Adrenal gland (tissue), 12 donors: ENCODE results near the gene U2SURP. TPM values are rescaled to one million over a fixed set of nuclear protein-coding genes. Genes with fewer than 3 reads are reported as not detected.

Experiments
- DNase-seq, 7 donors: peaks; one replicate each; pipeline ENCODE4 v3.0.0-alpha.2; 2019 to 2020
- H3K27ac ChIP-seq, 5 donors: fragments of 200-600 bp; sonication (generic) in 4 of 5; 1 replicate in 3 of 5; 2 replicates in 2 of 5; pipeline versions ENCODE4 v1.5.1 to v1.8.0; 2016 to 2020; ENCODE audit warnings: mild to moderate bottlenecking in 1 of 5
- H3K27me3 ChIP-seq: fragments of 200-600 bp; 2 replicates; pipeline ENCODE4 v1.8.0; 2021
- H3K36me3 ChIP-seq, 2 donors: fragments of 200-600 bp; replicated peaks in 1 of 2; 1 replicate in 1 of 2; 2 replicates in 1 of 2; pipeline versions ENCODE4 v1.5.1 to v1.8.0; 2018 to 2022
- H3K4me1 ChIP-seq, 2 donors: fragments of 200-600 bp; replicated peaks in 1 of 2; 1 replicate in 1 of 2; 2 replicates in 1 of 2; pipeline versions ENCODE4 v1.5.1 to v1.8.0; 2018 to 2021
- H3K4me3 ChIP-seq, 4 donors: fragments of 200-600 bp; sonication (generic) in 3 of 4; one replicate each; pipeline ENCODE4 v1.5.1; 2016 to 2018
- H3K9me3 ChIP-seq, 3 donors: fragments of 200-600 bp; sonication (generic) in 1 of 3; replicated peaks in 1 of 3; 1 replicate in 2 of 3; 2 replicates in 1 of 3; pipeline versions ENCODE4 v1.5.1 to v1.8.0; 2016 to 2021
- POLR2A ChIP-seq, 2 donors: fragments of 450-650 bp; IDR thresholded peaks; one replicate each; pipeline ENCODE4 v1.6.1; 2017; ENCODE audit warnings: antibody characterized with exemption in 2 of 2, mild to moderate bottlenecking in 2 of 2, moderate library complexity in 1 of 2
- WGBS, 4 donors: extraction: QIAGEN DNeasy Blood & Tissue Kit in 2 of 4; methylation state at CpG; one replicate each; pipeline versions ENCODE4 v1.1.5 to v1.1.7; 2013 to 2017; 5-methylcytosine and 5-hydroxymethylcytosine counted together
- intact Hi-C, 2 donors: fragments of 100-400 bp; cut with DNase I; formaldehyde crosslinking; loops; one replicate each; pipeline versions ENCODE4 v1.14.1 to v1.15.0; 2022 to 2023
- polyA plus RNA-seq, 3 donors: library from polyadenylated mRNA; stranded (reverse); fragments of 200-250 nt in 2 of 3; fragments of 350-450 nt in 1 of 3; fragmentation: Illumina TruSeq in 1 of 3; extraction: RNeasy Lipid Tissue Mini Kit (QIAGEN cat#74804) in 1 of 3; gene quantifications; one replicate each; pipeline ENCODE4 v1.2.3, GENCODE V29; 2013 to 2014
- total RNA-seq, 9 donors: library from RNA; depleted of rRNA in 4 of 9; stranded (reverse); fragments of >200 nt in 4 of 9; fragments of 120-200 nt in 1 of 9; fragmentation: NEBNext Ultra II Directional in 1 of 9; extraction: Animal tissue kit (Norgen Biotek cat#: 25700) in 1 of 9; gene quantifications; one replicate each; pipeline versions ENCODE4 v1.1.0 to v1.2.4, GENCODE V29; 2013 to 2023
- TF ChIP-seq, protein P1 (sequence below), 6 experiments: fragments of 450-650 bp in 4 of 6; fragments of 200-600 bp in 2 of 6; sonication (generic) in 1 of 6; IDR thresholded peaks; 1 replicate in 5 of 6; 2 replicates in 1 of 6; pipeline versions ENCODE4 v1.5.1 to v1.8.0; 2016 to 2021; ENCODE audit warnings: antibody characterized with exemption in 6 of 6, mild to moderate bottlenecking in 2 of 6, moderate library complexity in 1 of 6
- donor health status: healthy with polysubstance abuse.
- donor health status: Bipolar disorder and iron deficiency.
- donor health status: DM: yes; HTN: yes; CAD: no.
- donor health status: DM: no; HTN: no; CAD: no.
- donor health status: DM: no; HTN: no; CAD: no.
- donor health status: DM: yes; HTN: yes; CAD: no.

U2SURP gene
- total and polyA plus RNA-seq, 12 donors: 18.6 to 113 (median 56.4) TPM

DNA sequence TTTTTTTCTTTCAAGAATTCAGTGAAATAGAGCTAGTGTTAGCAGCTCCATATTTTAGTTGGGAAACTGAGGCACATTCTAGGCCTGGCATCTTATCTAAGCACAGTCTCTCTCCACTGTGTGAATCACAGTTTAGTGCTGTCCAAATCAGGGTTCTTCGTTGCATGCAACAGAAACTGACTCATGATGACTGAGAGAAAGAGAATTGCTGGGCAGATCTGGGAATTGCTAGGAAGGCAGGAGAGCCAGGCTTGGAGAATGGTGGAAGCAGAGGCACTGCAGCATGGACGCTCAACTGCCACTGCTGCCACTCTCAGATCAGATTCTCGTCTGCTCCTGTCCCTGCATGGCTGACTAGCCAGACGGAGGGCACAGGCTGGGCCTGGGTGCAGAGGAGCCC lies 77.5 kb downstream of the U2SURP start:
- no peaks in the 10 kb centered on the region for H3K9me3 ChIP-seq
- WGBS, 4 donors: 74 to 84% (median 77%) methylated on average over 1 to 4 of the region's 4 CpGs
- no peaks in the 10 kb centered on the region for H3K27me3 ChIP-seq
- no peak overlapping the region for H3K27ac ChIP-seq
- no peak for TF ChIP-seq POLR2A (IDR thresholded peaks at IDR 0.05)
- TF ChIP-seq, protein P1, sequence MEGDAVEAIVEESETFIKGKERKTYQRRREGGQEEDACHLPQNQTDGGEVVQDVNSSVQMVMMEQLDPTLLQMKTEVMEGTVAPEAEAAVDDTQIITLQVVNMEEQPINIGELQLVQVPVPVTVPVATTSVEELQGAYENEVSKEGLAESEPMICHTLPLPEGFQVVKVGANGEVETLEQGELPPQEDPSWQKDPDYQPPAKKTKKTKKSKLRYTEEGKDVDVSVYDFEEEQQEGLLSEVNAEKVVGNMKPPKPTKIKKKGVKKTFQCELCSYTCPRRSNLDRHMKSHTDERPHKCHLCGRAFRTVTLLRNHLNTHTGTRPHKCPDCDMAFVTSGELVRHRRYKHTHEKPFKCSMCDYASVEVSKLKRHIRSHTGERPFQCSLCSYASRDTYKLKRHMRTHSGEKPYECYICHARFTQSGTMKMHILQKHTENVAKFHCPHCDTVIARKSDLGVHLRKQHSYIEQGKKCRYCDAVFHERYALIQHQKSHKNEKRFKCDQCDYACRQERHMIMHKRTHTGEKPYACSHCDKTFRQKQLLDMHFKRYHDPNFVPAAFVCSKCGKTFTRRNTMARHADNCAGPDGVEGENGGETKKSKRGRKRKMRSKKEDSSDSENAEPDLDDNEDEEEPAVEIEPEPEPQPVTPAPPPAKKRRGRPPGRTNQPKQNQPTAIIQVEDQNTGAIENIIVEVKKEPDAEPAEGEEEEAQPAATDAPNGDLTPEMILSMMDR (IDR thresholded peaks at IDR 0.05): no peak
- no peaks in the 10 kb centered on the region for H3K4me1 ChIP-seq
- no peaks in the 10 kb centered on the region for H3K36me3 ChIP-seq
- DNase-seq: no peak
- H3K4me3 ChIP-seq: no peak overlapping the region
- intact Hi-C loops: no loop called here

DNA sequence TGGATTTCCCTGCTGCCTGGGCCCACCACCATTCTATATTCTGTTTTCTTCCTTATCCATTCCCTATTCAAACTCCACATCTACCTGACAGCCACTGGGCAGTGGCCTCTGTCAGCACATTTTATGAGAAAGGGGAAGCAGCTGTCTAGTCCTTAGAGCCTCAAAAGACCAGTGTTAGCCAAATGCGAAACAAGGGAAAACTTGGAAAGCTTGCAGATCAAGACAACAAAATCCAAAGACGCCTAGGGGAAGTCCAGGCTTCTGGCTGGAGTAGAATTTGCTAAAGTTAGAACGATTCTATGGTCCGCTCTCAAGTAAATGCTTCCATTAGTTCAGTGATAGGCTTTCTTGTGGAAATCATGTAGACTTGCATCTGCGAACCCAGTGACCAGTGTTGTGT lies 78.8 kb downstream of the U2SURP start:
- Histone ChIP-seq H3K36me3 (no peaks in the 10 kb centered on the region), H3K4me3 (no peak overlapping the region), H3K9me3 (no peaks in the 10 kb centered on the region), H3K27me3 (no peaks in the 10 kb centered on the region), H3K4me1 (no peaks in the 10 kb centered on the region), H3K27ac (no peak overlapping the region)
- DNase-seq: no peak
- intact Hi-C loops: no loop called here
- WGBS, 4 donors: 75 to 88% (median 79%) methylated on average over 5 of the region's 5 CpGs
- TF ChIP-seq, protein P1 (IDR thresholded peaks at IDR 0.05): no peak
- TF ChIP-seq POLR2A (IDR thresholded peaks at IDR 0.05): no peak

DNA sequence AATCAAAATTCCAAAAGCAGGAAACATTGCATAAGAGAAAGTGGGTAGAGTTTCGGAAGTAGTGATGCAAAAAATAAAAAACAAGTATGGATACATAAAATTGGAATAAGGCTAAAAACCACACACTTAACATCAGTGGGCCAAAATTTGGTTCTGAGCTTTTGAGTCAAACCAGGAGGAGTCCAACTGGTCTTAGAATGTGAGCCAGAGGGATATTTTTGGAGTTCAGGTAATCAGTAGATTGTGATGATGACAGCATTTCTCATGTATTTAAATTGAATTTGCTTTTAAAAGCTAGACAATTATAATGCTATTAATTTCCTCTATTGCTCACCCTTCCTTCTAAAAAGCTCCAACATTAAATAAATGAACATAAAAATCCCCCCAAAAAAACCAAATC lies 80.0 kb downstream of the U2SURP start:
- Histone ChIP-seq H3K4me3 (no peak overlapping the region), H3K27ac (no peak overlapping the region), H3K36me3 (no peaks in the 10 kb centered on the region), H3K27me3 (no peaks in the 10 kb centered on the region), H3K4me1 (no peaks in the 10 kb centered on the region), H3K9me3 (no peaks in the 10 kb centered on the region)
- no peak for TF ChIP-seq POLR2A (IDR thresholded peaks at IDR 0.05)
- TF ChIP-seq, protein P1 (IDR thresholded peaks at IDR 0.05): no peak
- intact Hi-C loops: no loop called here
- 66 to 76% (median 69%) methylated on average over 1 of the region's 1 CpG for WGBS, 4 donors
- no peak for DNase-seq

DNA sequence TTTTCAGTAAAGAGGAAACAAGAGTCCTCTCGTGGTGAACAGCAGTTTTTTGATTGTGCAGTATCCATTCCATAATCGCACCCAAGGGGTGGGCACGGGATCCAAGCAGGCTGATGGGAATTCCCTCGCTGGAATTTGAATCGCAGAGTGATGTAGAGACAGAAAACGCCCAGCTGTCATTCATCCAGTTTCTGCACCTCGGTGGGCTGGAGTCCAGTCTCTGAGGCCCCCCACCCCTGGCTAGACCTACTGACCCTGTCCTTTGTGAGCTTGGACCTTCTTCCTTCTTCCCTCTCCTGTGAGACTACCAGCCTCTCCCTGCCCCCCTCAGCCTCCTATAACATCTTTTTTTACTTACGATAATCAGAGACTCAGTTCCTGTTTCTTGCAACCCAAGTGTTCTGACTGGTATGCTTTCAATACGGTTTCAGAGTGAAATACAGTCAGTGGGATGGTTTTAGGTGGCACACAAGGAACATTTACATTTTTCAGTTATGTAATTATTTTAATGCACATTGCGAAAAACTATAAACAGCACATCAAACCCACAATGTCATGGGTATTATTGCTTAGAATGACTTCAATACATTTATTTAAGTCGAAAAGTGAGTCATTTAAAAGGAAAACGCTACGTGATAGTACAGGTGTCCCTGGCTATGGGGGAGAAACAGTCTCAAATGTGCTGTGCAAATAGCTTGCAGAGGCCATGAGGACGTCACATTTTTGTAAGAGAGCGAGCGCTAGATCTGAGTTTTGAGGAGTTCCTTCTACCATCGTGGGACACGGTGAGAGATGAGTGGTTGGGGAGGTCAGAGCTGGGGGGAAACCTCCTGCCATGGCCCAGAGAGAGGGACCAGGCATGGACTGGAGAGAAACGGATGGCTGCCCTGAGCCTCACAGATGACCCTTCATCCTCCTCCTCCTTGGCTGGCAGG lies 80.7 kb downstream of the U2SURP start:
- H3K27me3 ChIP-seq: no peaks in the 10 kb centered on the region
- no peaks in the 10 kb centered on the region for H3K36me3 ChIP-seq
- H3K4me1 ChIP-seq: no peaks in the 10 kb centered on the region
- no peak for DNase-seq
- H3K4me3 ChIP-seq: no peak overlapping the region
- WGBS, 4 donors: 74 to 78% (median 78%) methylated on average over 19 of the region's 19 CpGs
- TF ChIP-seq, protein P1 (IDR thresholded peaks at IDR 0.05): no peak
- no peak for TF ChIP-seq POLR2A (IDR thresholded peaks at IDR 0.05)
- no peak overlapping the region for H3K27ac ChIP-seq
- intact Hi-C loops: no loop called here
- H3K9me3 ChIP-seq: no peaks in the 10 kb centered on the region
